ENCODE measurements around the gene TMEM119.
"Not testable (repeated sequence)": the region's sequence is repeated elsewhere in the genome, so short reads cannot be mapped to it uniquely, and the experiment has no call there.

The TMEM119 gene

DNA sequence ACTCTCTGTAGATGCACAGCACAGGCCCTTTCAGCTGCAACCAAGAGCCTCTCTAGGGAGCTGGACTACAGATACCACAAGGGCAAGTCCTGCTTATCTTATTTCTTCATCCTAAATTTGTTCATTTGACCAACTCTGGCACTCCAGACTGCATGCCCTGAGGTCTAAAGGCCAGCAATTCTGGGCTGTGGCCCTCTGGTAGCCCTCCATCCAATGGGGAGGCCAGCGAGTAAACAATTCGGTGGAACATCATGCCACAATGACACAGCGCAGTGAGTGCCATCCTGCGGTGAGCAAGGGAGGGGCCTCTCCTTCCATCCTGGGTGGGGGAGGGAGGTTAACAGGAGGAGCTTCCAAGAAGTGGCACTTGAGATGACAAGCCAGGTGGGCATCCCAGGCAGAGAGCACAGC lies 36.5 kb upstream of the TMEM119 start:
- TF ChIP-seq POLR2A (IDR thresholded peaks at IDR 0.05; ENCODE audit: extremely low read depth, insufficient read length) (peak; percentile 22), MYC (IDR thresholded peaks at IDR 0.05; ENCODE audit: low read depth, low read length) (peak; percentile 72)
- TF ChIP-seq, protein P1, sequence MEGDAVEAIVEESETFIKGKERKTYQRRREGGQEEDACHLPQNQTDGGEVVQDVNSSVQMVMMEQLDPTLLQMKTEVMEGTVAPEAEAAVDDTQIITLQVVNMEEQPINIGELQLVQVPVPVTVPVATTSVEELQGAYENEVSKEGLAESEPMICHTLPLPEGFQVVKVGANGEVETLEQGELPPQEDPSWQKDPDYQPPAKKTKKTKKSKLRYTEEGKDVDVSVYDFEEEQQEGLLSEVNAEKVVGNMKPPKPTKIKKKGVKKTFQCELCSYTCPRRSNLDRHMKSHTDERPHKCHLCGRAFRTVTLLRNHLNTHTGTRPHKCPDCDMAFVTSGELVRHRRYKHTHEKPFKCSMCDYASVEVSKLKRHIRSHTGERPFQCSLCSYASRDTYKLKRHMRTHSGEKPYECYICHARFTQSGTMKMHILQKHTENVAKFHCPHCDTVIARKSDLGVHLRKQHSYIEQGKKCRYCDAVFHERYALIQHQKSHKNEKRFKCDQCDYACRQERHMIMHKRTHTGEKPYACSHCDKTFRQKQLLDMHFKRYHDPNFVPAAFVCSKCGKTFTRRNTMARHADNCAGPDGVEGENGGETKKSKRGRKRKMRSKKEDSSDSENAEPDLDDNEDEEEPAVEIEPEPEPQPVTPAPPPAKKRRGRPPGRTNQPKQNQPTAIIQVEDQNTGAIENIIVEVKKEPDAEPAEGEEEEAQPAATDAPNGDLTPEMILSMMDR (IDR thresholded peaks at IDR 0.05; ENCODE audit: low read depth, low read length), result peak; percentile 7
- TF ChIP-seq, protein P2, sequence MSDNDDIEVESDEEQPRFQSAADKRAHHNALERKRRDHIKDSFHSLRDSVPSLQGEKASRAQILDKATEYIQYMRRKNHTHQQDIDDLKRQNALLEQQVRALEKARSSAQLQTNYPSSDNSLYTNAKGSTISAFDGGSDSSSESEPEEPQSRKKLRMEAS (IDR thresholded peaks at IDR 0.05; ENCODE audit: low read depth, low read length), result peak; percentile 79
- peak; percentile 98 for DNase-seq (ENCODE audit: low read depth)
- peak overlapping the region; percentile 45 for H3K4me3 ChIP-seq (ENCODE audit: low read depth, low read length)

DNA sequence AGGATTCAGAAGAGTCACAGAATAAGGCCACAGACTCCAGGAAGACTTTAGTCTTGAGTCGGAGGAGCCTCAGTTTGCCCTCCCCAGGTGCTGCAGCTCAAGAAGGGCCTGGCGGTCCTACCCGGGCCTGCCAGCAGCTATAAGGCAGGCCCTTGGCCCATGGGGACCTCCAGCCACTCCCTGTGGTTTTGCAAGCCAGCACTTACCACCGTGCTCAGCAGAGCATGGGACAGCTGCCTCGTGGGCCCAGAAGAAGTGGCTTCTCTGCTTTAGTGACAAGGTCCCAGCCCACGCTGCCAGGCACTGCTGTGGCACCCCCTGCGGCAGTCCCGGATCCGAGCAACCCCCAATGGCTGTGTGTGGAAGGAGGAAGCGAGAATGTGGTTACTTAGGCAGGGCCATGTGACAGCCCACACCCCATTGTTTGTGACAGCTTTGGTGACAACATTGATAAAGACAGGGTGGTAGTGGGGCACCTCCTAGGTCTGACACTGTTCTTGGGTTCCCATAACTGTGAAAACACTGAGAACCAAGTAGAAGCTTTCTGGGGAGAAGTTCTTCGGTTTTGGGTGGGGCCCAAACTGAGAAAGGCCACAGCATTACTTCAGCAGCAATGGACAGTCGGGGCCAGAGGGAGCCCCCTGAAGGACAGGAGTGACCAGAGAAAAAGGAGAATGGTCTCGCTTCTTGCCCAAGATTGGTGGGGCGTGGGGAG lies 35.8 kb upstream of the TMEM119 start, which contains the start of gene SELPLG:
Gene SELPLG (minus strand): TSS at position 361 of the 715 bp plus-strand sequence. CDS start 9,587 bp downstream, outside the sequence.
- DNase-seq (ENCODE audit: low read depth), result peak; percentile 98
- peak within 1 kb of the TSS; percentile 45 for H3K4me3 ChIP-seq (ENCODE audit: low read depth, low read length)
- TF ChIP-seq, protein P2 (IDR thresholded peaks at IDR 0.05; ENCODE audit: low read depth, low read length), result peak; percentile 98
- peak; percentile 43 for TF ChIP-seq POLR2A (IDR thresholded peaks at IDR 0.05; ENCODE audit: extremely low read depth, insufficient read length)
- TF ChIP-seq MYC (IDR thresholded peaks at IDR 0.05; ENCODE audit: low read depth, low read length), result peak; percentile 91
- TF ChIP-seq, protein P1 (IDR thresholded peaks at IDR 0.05; ENCODE audit: low read depth, low read length), result no peak

DNA sequence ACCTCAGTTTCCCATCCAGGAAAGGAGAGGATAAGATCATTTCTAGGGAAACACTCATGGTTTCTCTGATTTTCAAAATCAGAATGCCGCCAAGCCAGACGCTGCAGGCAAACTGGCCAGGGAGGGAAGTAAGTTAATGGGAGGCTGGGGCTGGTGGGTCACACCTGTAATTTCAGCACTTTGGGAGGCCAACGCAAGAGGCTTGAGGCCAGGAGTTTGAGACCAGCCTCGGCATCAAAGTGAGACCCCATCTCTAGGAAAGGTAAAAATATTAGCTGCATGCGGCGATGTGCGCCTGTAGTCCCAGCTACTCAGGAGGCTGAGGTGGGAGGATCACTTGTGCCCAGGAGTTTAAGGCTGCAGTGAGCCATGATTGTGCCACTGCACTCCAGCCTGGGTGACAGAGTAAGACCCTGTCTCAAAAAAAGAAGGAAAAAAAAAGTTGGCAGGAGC lies 35.2 kb upstream of the TMEM119 start:
- DNase-seq (ENCODE audit: low read depth), result no peak
- peak overlapping the region; percentile 45 for H3K4me3 ChIP-seq (ENCODE audit: low read depth, low read length)
- TF ChIP-seq, protein P2 (IDR thresholded peaks at IDR 0.05; ENCODE audit: low read depth, low read length), result no peak
- TF ChIP-seq MYC (IDR thresholded peaks at IDR 0.05; ENCODE audit: low read depth, low read length), result no peak
- TF ChIP-seq POLR2A (IDR thresholded peaks at IDR 0.05; ENCODE audit: extremely low read depth, insufficient read length), result no peak

DNA sequence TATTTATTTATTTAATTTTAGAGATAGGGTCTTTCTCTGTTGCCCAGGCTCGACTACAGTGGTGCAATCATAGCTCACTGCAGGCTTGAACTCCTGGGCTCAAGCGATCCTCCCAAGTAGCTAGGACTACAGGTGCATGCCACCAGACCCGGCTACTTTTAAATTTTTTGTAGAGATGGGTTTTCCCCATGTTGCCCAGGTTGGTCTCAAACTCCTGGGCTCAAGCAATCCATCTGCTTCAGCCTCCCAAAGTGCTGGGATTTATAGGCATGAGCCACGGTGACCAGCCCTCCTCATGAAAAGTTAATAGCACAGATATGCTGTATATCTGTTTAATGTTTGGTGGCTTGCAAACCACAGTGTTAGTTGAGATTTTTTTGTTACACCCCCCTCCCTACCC lies 33.4 kb upstream of the TMEM119 start:
- H3K4me3 ChIP-seq (ENCODE audit: low read depth, low read length); DNase-seq (ENCODE audit: low read depth): not testable (repeated sequence)

DNA sequence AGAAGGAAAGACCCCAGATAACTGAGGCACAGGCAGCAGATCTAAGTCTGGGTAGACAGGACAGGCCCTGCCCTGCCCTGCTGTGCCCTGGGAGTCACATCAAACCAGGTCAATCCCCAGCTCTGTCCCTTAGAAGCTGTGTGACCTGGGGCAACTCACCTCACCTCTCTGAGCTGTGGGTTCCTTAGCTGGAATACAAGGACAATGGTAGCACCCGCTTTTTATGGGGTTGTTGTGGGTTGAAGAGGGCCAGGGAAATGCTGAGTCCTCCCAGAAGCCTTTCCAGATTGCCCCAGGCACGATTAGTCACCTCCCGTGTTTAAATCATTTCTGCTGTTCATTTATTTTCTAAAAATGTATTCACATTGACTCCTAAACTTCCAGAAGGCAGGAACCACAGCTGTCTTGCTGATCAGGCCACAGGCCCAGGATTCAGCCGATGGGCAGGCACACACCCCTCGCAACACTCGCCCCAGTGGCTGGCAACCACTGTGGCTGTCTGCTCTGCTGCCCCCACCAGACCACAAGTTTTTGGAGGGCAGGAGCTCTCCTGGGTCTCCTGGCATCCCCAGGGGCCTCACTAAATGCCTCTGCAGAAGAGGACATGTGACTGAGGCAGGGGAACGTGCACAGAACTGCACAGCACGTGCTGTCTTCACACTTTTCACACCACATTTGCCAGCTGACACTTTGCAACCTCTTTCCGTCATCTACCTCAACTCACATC lies 32.8 kb upstream of the TMEM119 start:
- no peak overlapping the region for H3K4me3 ChIP-seq (ENCODE audit: low read depth, low read length)
- TF ChIP-seq, protein P2 (IDR thresholded peaks at IDR 0.05; ENCODE audit: low read depth, low read length), result peak; percentile 93
- no peak for TF ChIP-seq POLR2A (IDR thresholded peaks at IDR 0.05; ENCODE audit: extremely low read depth, insufficient read length)
- peak; percentile 92 for DNase-seq (ENCODE audit: low read depth)

DNA sequence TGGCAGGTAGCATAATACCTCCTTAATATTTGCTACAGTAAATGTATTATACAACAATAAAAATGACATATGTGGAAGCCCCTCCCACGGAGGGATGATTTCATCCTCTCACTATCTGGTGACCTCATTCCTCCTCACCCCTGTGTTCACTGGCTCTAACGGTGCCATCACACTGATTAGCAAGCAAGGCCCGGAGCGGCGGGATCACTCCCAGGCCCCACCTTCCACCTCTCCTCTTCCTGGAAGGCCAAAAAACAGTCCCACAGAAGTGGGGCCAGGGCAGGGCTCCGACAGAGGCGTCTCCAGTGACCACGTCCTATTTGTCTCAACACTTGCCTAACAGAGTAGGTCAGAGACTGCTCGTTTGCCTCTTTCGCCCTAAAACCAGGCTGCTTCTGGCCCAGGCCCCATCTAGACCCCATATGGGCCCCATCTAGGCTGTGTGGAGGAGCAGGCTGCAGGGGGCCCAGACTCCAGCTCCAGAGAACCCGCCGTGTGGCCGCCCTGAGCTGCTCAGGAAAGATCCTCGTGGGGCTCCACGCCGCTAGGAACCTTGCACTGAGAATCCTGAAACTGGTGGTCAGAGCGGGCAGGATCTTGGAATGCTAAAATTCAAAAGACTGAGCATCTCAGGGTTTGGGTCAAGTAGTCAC lies 32.1 kb upstream of the TMEM119 start:
- no peak overlapping the region for H3K4me3 ChIP-seq (ENCODE audit: low read depth, low read length)
- TF ChIP-seq, protein P2 (IDR thresholded peaks at IDR 0.05; ENCODE audit: low read depth, low read length), result no peak
- TF ChIP-seq MYC (IDR thresholded peaks at IDR 0.05; ENCODE audit: low read depth, low read length), result 0 out of 2 replicates have a peak, but pooled peaks have one; percentile 9
- DNase-seq (ENCODE audit: low read depth), result peak; percentile 70

DNA sequence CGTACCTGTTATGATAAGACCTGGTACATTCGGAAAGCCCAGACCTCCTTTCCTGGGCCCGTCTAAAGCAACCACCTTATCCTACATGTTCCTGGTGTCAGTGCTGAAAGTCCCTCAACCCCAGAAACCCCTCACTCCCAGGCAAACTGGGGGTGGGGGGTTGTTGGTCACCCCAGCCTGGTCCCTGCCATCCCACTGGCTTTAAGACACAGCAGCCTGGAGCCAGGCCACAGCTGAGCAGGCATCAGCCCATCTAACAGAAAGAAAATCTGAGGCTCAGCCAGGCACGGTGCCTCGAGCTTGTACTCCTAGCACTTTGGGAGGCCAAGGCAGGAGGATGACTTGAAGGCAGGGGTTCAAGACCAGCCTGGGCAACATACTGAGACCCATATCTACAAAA lies 31.3 kb upstream of the TMEM119 start:
- TF ChIP-seq, protein P2 (IDR thresholded peaks at IDR 0.05; ENCODE audit: low read depth, low read length), result no peak
- TF ChIP-seq, protein P1 (IDR thresholded peaks at IDR 0.05; ENCODE audit: low read depth, low read length), result no peak
- TF ChIP-seq POLR2A (IDR thresholded peaks at IDR 0.05; ENCODE audit: extremely low read depth, insufficient read length) (no peak), MYC (IDR thresholded peaks at IDR 0.05; ENCODE audit: low read depth, low read length) (no peak)
- H3K4me3 ChIP-seq (ENCODE audit: low read depth, low read length), result peak overlapping the region; percentile 45
- no peak for DNase-seq (ENCODE audit: low read depth)

Measured in NB4 (cell line).